ENCODE measurements around the gene RAB38.

RAB38 gene

DNA sequence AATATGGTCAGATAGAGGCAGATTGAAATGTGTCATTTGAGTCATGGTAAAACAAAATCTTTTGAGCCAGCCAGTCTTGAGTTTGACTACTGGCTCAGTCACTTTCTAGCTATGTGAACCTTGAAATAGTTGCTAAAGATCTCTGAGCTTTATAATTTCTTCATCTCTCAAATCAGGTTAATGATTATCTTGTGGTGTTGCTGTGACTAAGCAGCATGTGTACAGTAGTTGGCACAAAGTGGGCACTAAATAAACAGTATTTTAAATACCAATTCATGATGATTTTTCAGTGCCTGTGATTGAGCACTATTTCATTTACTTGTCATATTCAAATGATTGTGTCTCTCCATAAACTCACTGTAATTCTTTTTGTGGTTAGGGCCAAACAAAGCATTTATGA lies 70.8 kb downstream of the RAB38 start:
- DNase-seq (ENCODE audit: low read depth in 2 of 2, low spot score in 1 of 2) = no peak

DNA sequence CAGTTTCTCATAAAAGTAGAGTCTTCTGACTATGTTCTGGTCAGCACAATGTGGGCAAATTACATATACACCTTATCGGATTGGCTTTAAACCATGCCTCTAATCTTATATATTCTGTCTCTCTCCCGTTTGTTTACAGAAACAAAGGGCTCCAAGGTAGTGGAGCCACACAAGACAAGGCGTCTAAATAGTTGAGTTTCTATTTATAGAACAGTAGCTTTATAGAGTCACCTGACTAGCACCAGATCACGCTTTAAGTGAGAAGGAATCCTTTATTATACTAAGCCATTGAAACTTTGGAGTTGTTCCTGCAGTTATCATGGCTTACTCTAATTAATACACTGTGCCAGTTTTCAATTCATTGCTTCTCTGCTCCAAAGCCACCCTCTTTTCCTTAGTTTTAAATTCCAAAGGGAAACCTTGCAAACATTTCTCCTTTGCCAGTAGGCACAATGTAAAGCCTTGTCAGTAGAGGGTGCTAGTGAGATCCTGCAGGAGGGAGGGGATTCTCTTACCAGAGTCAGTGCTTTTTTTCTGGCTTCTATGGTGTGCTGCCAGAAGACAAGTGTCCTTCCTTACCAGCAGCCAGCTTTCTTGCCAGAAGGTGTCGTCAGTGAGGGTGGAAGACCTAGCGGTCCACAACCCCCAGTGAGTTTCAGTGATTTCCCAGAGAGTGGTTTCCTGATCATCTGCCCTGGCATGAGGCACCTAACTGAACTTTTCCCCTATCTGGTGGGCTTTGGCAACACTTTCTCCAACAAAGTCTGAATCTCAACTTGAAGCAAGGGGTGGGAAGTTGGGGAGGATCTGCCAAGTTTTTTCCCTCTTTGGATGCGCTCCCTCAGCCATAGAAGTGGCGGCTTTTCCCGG lies 71.7 kb downstream of the RAB38 start:
- no peak for DNase-seq (ENCODE audit: low read depth in 2 of 2, low spot score in 1 of 2)

DNA sequence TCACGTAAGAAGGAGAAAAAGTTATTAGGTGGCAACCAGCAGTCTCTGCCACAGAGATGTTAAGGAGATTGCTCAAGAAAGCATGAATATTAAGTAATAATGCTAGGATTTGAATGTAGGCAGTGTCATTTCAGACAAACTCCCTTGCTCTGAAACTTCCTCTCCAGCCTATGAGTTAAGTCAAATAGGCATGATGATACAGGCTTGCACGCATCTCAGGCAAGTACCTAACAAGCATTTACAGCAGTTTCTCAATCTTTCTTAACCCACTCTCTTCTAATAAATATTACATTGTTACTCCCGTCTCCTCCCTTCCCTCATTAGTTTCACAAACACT lies 72.7 kb downstream of the RAB38 start:
- no peak for DNase-seq (ENCODE audit: low read depth in 2 of 2, low spot score in 1 of 2)

DNA sequence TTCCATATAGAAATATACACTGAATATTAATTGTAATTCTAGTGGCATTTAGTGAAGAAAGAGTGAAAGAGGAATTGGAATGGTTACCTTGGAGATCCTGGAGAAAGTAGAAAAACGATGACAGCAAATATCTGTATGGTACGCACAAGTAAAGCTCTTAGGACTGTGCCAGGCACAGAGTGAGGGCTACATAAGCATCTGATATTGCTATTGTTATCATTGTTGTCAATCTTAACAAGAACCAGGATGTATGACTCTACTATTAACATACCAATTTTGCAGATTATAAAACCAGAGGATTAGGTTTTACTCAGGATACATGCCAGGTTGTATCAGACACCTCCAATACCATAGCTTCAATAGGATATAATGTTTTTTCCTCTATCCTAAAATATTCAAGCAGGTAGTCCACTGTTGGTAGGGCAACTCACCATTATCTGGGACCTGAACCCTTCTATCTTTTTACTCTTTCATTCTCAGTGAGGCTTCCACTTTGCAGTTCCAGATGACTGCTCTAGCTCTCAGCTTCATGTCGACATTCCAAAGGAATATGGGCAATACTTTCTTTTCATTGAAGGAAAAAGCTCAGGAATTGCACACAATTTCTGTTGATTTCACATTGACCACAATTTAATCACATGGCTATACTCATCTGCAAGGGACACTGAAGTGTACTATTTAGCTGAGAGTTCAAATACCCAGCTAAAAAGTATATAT lies 73.2 kb downstream of the RAB38 start:
- no peak for DNase-seq (ENCODE audit: low read depth in 2 of 2, low spot score in 1 of 2)

DNA sequence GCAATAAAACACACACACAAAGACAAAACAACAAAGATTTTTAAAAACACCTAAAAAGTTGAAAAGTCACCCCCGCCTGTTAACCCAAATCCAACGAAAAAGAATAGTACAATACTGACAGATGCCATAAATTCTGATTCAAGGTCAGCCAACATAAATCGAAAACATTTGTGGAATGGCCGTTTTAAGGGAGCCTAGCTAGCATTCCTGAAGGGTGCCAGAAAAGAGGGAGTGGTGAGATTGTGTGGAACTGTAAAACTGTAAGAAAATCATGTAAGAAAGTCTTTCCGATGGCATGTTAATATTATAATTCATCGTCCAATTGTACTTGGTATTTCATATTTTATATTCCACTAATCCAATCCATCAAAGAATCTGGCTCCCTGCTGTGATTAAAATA lies 75.1 kb downstream of the RAB38 start:
- DNase-seq (ENCODE audit: low read depth in 2 of 2, low spot score in 1 of 2) = no peak

DNA sequence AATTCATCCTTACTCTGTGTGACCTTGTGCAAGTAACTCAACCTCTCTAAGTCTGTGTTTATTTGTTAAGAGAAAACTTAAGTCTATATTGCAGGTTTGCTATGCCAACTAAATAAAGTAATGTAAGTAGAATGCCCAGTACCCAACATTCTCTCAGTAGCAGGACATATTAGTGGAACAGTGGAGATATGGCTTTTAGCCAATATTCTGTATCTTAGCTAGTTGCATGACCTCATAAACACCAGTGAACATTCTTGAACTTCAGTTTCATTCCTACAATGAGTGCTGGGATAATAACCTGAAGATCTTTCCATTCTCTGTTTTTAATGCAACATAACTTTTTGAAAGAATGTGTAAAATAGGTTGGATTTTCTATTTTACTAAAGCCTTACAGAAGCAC lies 77.0 kb downstream of the RAB38 start:
- no peak for DNase-seq (ENCODE audit: low read depth in 2 of 2, low spot score in 1 of 2)

DNA sequence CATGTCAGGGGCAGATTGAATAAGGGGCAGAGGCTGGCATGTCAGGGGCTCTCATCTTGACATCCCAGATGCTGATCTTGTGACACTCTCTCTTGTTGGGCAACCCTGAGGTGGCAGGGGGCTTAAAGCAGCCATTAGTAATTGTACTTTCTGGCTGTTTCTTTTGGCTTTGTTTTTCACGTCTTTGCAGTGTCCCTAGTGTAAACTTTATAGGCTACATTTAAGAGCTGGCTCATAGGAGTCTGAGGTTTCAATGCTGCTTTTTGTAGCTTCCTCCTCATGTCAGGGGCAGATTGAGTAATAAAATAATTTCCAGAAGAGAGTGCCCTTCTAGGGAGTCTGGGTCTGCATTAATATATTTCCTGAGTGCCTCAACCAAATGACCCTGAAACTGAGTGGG lies 86.1 kb downstream of the RAB38 start:
- no peak for DNase-seq (ENCODE audit: low read depth in 2 of 2, low spot score in 1 of 2)

DNA sequence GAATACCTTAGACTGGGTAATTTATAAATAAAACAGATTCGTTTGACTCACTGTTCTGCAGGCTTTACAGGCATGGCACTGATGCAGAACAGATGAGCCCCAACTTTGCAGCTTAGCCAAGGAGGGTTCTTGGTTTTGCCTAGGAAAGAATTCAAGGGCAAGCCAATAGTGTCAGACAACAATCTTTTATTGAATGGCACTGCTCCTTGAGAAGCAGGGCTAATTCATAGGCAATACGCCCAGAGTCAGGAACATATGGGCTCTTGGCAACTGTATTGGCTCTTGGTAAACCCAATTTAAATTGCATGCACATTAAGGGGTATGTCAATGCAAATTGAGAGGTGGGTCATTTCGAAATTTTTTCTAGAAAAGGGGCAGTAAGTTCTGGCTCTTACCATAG lies 87.9 kb downstream of the RAB38 start:
- no peak for DNase-seq (ENCODE audit: low read depth in 2 of 2, low spot score in 1 of 2)

DNA sequence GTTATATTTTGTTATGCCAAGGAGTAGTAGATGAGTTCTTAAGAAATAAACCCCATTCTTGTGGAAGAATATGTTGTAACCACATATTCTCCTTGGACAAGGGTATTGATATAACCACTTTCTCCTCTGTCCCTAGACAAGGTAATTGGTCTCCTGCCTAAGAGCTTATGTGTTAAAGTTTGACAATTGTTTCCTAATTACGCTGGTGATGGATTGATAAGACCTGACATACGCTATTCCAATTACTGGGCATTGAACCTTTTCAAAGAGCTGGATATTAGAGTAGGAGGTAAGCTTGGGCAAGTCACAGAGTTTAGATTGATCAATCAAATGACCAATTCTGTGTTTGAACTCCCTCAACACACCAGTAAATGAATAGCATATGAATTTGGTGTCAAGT lies 88.9 kb downstream of the RAB38 start:
- DNase-seq (ENCODE audit: low read depth in 2 of 2, low spot score in 1 of 2) = no peak

DNA sequence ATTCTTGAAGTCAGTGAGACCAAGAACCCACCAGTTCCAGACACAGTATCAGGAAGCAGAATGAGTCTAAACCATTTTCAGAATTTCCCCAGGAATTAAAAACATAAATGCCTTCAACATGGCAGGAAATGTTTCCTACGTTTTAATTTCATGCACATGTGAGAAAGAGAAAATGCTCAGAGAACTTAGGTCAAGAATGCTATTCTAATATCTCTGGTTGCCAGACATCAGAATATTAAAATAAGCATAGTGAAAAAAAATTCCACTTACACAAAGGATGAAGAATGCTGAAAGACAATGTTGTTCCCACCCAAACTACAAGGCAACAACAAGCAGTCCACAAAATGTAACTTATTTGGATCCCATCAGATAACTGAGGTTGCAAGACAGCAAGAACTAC lies 104.8 kb downstream of the RAB38 start:
- DNase-seq (ENCODE audit: low read depth in 2 of 2, low spot score in 1 of 2) = no peak

DNA sequence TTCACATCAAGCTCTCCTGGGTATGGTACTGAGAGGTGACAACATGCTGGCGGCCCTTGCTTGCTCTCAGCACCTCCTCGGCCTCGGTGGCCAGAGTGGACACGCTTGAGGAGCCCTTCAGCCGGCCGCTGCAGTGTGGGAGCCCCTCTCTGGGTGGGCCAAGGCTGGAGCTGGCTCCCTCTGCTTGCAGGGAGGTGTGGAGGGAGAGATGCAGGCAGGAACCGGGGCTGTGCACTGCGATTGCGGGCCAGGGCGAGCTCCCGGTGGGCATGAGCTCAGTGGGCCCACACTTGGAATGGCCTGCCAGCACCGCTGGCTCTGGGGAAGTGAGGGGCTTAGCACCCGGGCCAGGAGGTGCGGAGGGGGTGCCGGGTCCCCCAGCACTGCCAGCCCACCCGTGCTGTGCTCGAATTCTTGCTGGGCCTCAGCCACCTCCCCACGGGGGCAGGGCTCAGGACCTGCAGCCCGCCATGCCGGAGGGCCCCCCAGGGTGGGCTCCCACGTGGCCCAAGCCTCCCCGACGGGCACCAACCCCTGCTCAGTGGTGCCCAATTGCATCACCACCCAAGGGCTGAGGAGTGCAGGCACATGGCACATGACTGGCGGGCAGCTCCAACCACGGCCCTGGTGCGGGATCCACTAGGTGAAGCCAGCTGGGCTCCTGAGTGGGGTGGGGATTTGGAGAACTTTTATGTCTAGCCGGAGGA lies 106.2 kb downstream of the RAB38 start:
- DNase-seq (ENCODE audit: low read depth in 2 of 2, low spot score in 1 of 2) = no peak

DNA sequence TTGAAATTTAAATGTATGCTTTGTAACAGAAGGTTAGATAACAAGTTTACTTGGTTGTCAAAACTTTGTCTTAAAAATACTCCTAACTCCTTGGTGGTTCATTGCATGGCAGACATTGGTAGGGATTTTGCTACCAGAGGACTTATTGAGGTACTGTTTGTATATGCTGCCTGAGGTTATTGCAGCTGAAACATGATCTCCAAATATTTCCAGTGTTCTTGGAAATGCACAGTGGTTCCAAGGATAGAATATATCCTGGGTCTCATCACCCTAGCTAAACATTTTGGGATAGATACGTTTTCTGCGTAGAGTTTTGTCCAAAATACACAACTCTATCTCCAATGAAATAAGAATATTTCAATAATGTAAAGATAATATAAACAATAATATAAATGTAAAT lies 109.2 kb downstream of the RAB38 start:
- DNase-seq (ENCODE audit: low read depth in 2 of 2, low spot score in 1 of 2) = no peak

DNA sequence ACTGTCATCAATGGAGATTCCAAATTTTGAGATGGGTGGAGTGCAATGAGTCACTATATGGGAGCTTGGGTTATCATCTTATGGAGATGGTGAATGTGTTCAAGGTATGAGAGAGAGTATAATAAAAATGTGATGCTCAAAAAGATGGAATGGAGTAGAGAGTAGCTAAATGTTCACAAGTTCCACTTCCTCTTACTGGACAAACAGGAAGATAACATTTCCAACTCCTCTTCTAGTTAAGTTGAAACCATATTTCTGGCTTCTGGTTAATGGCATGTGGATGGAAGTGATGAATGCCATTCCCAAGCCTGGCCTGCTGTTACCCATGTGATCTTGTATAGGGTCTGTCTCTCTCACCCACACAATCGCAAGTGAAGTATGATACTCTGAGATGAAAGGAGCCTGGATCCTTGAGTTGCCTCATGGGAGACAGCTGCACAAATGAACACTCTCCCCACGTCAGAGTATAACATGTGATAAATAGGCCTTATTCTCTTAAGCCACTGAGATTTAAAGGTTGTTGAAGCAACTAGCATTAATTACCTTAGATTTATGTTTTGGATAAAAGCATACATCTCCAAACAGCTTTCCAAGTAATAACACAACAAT lies 111.0 kb downstream of the RAB38 start:
- DNase-seq (ENCODE audit: low read depth in 2 of 2, low spot score in 1 of 2) = no peak
